CD4-positive, alpha-beta memory T cell (primary cell): ENCODE measurements around the gene SNAP25. TPM values are rescaled to one million over a fixed set of nuclear protein-coding genes. Genes with fewer than 3 reads are reported as not detected.

Experiments
- CTCF ChIA-PET: fragments of 350-600 bp; sonication (Branson Sonifier 250); formaldehyde crosslinking; loops from one replicate; lab custom pipeline; 2021; ENCODE audit warnings: inconsistent platforms; ENCODE audit not compliant: partially characterized antibody; lab: Charles Lee
- POLR2A ChIA-PET: fragments of 350-600 bp; sonication (Branson Sonifier 250); formaldehyde crosslinking; loops from one replicate; lab custom pipeline; 2021; ENCODE audit not compliant: partially characterized antibody; lab: Charles Lee
- DNase-seq, 5 donors: peaks; one replicate each; pipeline versions ENCODE4 v3.0.0 to v3.0.0-alpha.2; 2020 to 2022; ENCODE audit warnings: mixed read lengths in 1 of 5
- H3K27ac ChIP-seq: one replicate; pipeline ENCODE4 v1.7.0; 2013; ENCODE audit warnings: low read depth, low read length
- H3K27me3 ChIP-seq: 2 replicates; pipeline ENCODE4 v1.7.0; 2013; ENCODE audit warnings: mild to moderate bottlenecking, low read length, moderate library complexity; ENCODE audit not compliant: insufficient read depth
- H3K36me3 ChIP-seq: 2 replicates; pipeline ENCODE4 v1.7.0; 2013; ENCODE audit warnings: mild to moderate bottlenecking, low read length, moderate library complexity; ENCODE audit not compliant: insufficient read depth
- H3K4me1 ChIP-seq: 2 replicates; pipeline ENCODE4 v1.7.0; 2013; ENCODE audit warnings: mild to moderate bottlenecking, low read length, moderate library complexity; ENCODE audit not compliant: insufficient read depth
- H3K4me3 ChIP-seq, 2 donors: one replicate each; pipeline ENCODE4 v1.7.0; 2013; ENCODE audit warnings: low read length in 2 of 2, mild to moderate bottlenecking in 1 of 2
- H3K9me3 ChIP-seq, 2 donors: one replicate each; pipeline ENCODE4 v1.7.0; 2013; ENCODE audit warnings: low read length in 2 of 2, control low read depth in 1 of 2; ENCODE audit not compliant: control insufficient read depth in 1 of 2
- H3K27ac Mint-ChIP-seq, 7 donors: one replicate each; pipeline ENCODE4 v1.8.0; 2020 to 2021; ENCODE audit warnings: mixed read lengths in 7 of 7, mild to moderate bottlenecking in 6 of 7, inconsistent platforms in 3 of 7, moderate library complexity in 3 of 7
- H3K27me3 Mint-ChIP-seq, 2 donors: one replicate each; pipeline ENCODE4 v1.8.0; 2020 to 2021; ENCODE audit warnings: mixed read lengths in 2 of 2
- H3K36me3 Mint-ChIP-seq, 2 donors: one replicate each; pipeline ENCODE4 v1.8.0; 2020 to 2021; ENCODE audit warnings: mixed read lengths in 2 of 2, inconsistent platforms in 1 of 2, mild to moderate bottlenecking in 1 of 2
- H3K4me1 Mint-ChIP-seq, 4 donors: one replicate each; pipeline ENCODE4 v1.8.0; 2020 to 2021; ENCODE audit warnings: mixed read lengths in 4 of 4, mild to moderate bottlenecking in 1 of 4
- H3K4me3 Mint-ChIP-seq, 8 donors: one replicate each; pipeline ENCODE4 v1.8.0; 2020 to 2021; ENCODE audit warnings: mixed read lengths in 8 of 8, mild to moderate bottlenecking in 7 of 8, moderate library complexity in 6 of 8, inconsistent platforms in 3 of 8
- H3K9me3 Mint-ChIP-seq, 8 donors: one replicate each; pipeline ENCODE4 v1.8.0; 2020 to 2021; ENCODE audit warnings: mixed read lengths in 8 of 8, mild to moderate bottlenecking in 5 of 8, inconsistent platforms in 3 of 8, moderate library complexity in 1 of 8
- intact Hi-C: fragments of 100-400 bp; cut with micrococcal nuclease; formaldehyde crosslinking; loops from one replicate; pipeline ENCODE4 v1.15.1; 2023
- polyA plus RNA-seq, 2 donors: library from polyadenylated mRNA; unstranded; fragments of 300-500 nt; fragmentation: Illumina TruSeq; gene quantifications; one replicate each; pipeline ENCODE4 v1.2.3, GENCODE V29; 2021
- total RNA-seq, 2 experiments: library from RNA; stranded (reverse); gene quantifications; one replicate each; pipeline ENCODE4 v1.2.3, GENCODE V29; 2021

The SNAP25 gene
- total and polyA plus RNA-seq, 4 experiments from 2014 or later = 0.14 TPM; not detected in 3

GRCh38 chr20:10280018-10280908 lies 61.6 kb downstream of the SNAP25 start:
- Histone ChIP-seq H3K4me3 (no peak overlapping the region), H3K27me3 (no peaks in the 10 kb centered on the region), H3K4me1 (no peaks in the 10 kb centered on the region), H3K27ac (no peak overlapping the region), H3K36me3 (no peaks in the 10 kb centered on the region), H3K9me3 (no peaks in the 10 kb centered on the region)
- no peak overlapping the region for H3K4me3 Mint-ChIP-seq
- DNase-seq = no peak
- peaks cover 3 to 8% of the 10 kb centered on the region in 2 donors for H3K27me3 Mint-ChIP-seq
- ChIA-PET CTCF (no interaction called here), POLR2A (no interaction called here)
- H3K27ac Mint-ChIP-seq = no peak overlapping the region
- intact Hi-C loops = no loop called here
- peaks cover 0 to 1% (median 0%) of the 10 kb centered on the region in 8 donors for H3K9me3 Mint-ChIP-seq
- H3K4me1 Mint-ChIP-seq = no peaks in the 10 kb centered on the region
- H3K36me3 Mint-ChIP-seq = no peaks in the 10 kb centered on the region

- no peak for DNase-seq
- no peaks in the 10 kb centered on the region for H3K36me3 Mint-ChIP-seq
- no peak overlapping the region for H3K27ac Mint-ChIP-seq
- POLR2A ChIA-PET = no interaction called here
- H3K4me3 ChIP-seq = no peak overlapping the region
- peaks cover 5 to 11% of the 10 kb centered on the region in 2 donors for H3K27me3 Mint-ChIP-seq
- H3K36me3 ChIP-seq = no peaks in the 10 kb centered on the region
- no peaks in the 10 kb centered on the region for H3K4me1 Mint-ChIP-seq
- no peaks in the 10 kb centered on the region for H3K27me3 ChIP-seq
- H3K9me3 ChIP-seq = no peaks in the 10 kb centered on the region
- H3K27ac ChIP-seq = no peak overlapping the region
- CTCF ChIA-PET = no interaction called here
- H3K9me3 Mint-ChIP-seq = peaks cover 0 to 2% (median 0%) of the 10 kb centered on the region in 8 donors
- intact Hi-C loops = no loop called here
- H3K4me1 ChIP-seq = no peaks in the 10 kb centered on the region
- H3K4me3 Mint-ChIP-seq = no peak overlapping the region
Observed at GRCh38 chr20:10281911-10282310, 63.3 kb downstream of the SNAP25 start.

- H3K4me3 ChIP-seq = no peak overlapping the region
- intact Hi-C loops = no loop called here
- no peak overlapping the region for H3K27ac Mint-ChIP-seq
- no peak overlapping the region for H3K27ac ChIP-seq
- H3K27me3 Mint-ChIP-seq = peaks cover 5 to 11% of the 10 kb centered on the region in 2 donors
- ChIA-PET CTCF (no interaction called here), POLR2A (no interaction called here)
- no peak overlapping the region for H3K4me3 Mint-ChIP-seq
- H3K9me3 Mint-ChIP-seq = peaks cover 0 to 2% (median 0%) of the 10 kb centered on the region in 8 donors
- no peaks in the 10 kb centered on the region for H3K4me1 ChIP-seq
- H3K36me3 Mint-ChIP-seq = no peaks in the 10 kb centered on the region
- H3K4me1 Mint-ChIP-seq = no peaks in the 10 kb centered on the region
- no peaks in the 10 kb centered on the region for H3K36me3 ChIP-seq
- no peaks in the 10 kb centered on the region for H3K27me3 ChIP-seq
- no peak for DNase-seq
- H3K9me3 ChIP-seq = no peaks in the 10 kb centered on the region
Observed at GRCh38 chr20:10282979-10283456, 64.4 kb downstream of the SNAP25 start.

DNA sequence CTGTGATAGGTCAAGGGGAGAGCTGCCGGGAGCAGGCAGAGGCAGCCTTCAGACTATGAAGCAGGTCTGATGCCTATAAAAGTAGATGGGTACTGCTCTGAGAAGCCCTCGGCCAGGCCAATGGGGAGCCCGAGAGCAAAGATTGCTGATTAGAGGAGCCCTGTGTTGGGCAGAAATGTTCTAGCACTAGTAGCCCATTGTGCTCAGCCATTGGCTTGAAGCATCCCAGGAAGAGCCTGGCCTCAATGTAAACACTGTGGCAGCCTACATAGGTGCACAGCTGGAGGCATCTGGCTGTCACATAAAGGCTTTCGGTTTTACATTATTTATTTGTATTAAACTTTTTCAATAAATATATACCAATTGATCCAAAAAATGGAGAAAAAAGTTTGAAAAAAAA lies 67.7 kb downstream of the SNAP25 start:
- no peaks in the 10 kb centered on the region for H3K9me3 ChIP-seq
- Mint-ChIP-seq H3K27me3 (peaks cover 7 to 12% of the 10 kb centered on the region in 2 donors), H3K27ac (no peak overlapping the region), H3K4me1 (no peaks in the 10 kb centered on the region), H3K9me3 (peaks cover 0 to 2% (median 0%) of the 10 kb centered on the region in 8 donors), H3K4me3 (no peak overlapping the region), H3K36me3 (no peaks in the 10 kb centered on the region)
- ChIA-PET POLR2A (no interaction called here), CTCF (no interaction called here)
- no peak overlapping the region for H3K27ac ChIP-seq
- no peak for DNase-seq
- H3K4me1 ChIP-seq = no peaks in the 10 kb centered on the region
- no peaks in the 10 kb centered on the region for H3K27me3 ChIP-seq
- no peaks in the 10 kb centered on the region for H3K36me3 ChIP-seq
- intact Hi-C loops = no loop called here
- H3K4me3 ChIP-seq = no peak overlapping the region

DNA sequence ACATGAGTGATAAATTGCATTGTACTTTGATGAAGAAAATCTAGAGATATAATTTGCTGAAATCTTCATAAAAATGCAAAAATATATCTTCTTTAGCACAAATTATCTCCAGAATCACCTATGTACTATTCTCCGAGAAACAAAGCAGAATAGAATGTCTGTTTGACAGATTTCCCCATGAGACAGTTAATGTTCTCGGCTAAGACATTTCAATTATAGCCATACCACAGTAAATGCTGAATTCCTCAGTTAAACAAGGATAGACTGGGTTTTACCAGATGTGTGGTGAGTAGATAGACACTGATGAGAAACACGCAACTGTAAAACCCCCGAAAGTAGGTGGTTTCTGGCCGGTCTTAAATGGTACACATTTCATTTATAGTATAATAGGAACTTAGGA lies 69.8 kb downstream of the SNAP25 start:
- DNase-seq = no peak
- Mint-ChIP-seq H3K36me3 (no peaks in the 10 kb centered on the region), H3K4me1 (no peaks in the 10 kb centered on the region), H3K4me3 (no peak overlapping the region), H3K9me3 (peaks cover 0 to 2% (median 0%) of the 10 kb centered on the region in 8 donors), H3K27me3 (peaks cover 7 to 10% of the 10 kb centered on the region in 2 donors), H3K27ac (no peak overlapping the region)
- Histone ChIP-seq H3K9me3 (no peaks in the 10 kb centered on the region), H3K4me1 (no peaks in the 10 kb centered on the region), H3K27ac (no peak overlapping the region), H3K27me3 (no peaks in the 10 kb centered on the region), H3K4me3 (no peak overlapping the region), H3K36me3 (no peaks in the 10 kb centered on the region)
- POLR2A ChIA-PET = no interaction called here
- CTCF ChIA-PET = no interaction called here
- intact Hi-C loops = no loop called here

DNA sequence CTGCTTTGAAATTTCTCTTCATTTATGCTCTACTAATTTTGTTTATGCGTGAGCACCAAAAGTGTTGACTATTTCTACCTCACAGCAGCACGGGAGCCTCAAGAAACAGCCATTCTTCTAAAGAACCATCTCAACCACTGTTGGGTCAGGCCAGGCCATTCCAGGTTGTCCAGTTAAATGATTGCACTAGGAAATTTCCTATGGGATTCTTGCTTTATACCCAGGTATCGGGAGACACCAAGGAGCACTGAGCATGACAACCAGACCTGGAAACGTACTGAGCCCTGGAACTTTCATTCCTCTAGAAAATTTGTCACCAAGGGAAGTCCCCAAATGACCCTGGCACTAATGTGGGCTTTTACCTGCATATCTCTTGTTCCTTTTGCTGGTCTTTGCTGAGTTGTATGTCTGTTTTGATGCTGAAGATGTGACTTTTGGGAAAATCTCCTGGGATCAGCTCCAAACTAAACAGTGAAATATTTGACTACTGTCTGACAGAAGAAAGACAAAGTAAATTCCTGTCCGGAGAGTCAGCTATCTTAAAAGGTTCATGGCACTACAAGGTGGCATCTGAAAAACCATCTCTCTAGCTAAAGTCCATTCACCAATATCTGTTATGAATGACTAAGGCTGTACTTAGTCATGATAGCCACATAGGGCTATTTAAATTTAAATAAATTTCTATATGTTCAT lies 70.5 kb downstream of the SNAP25 start:
- Mint-ChIP-seq H3K27me3 (peaks cover 7 to 10% of the 10 kb centered on the region in 2 donors), H3K27ac (no peak overlapping the region), H3K4me1 (no peaks in the 10 kb centered on the region), H3K36me3 (no peaks in the 10 kb centered on the region), H3K9me3 (peaks cover 0 to 2% (median 0%) of the 10 kb centered on the region in 8 donors), H3K4me3 (no peak overlapping the region)
- H3K27ac ChIP-seq = no peak overlapping the region
- no peak overlapping the region for H3K4me3 ChIP-seq
- intact Hi-C loops = no loop called here
- ChIA-PET POLR2A (no interaction called here), CTCF (no interaction called here)
- DNase-seq = no peak
- H3K4me1 ChIP-seq = no peaks in the 10 kb centered on the region
- no peaks in the 10 kb centered on the region for H3K27me3 ChIP-seq
- no peaks in the 10 kb centered on the region for H3K9me3 ChIP-seq
- H3K36me3 ChIP-seq = no peaks in the 10 kb centered on the region

- Mint-ChIP-seq H3K27ac (no peak overlapping the region), H3K36me3 (no peaks in the 10 kb centered on the region), H3K9me3 (no peaks in the 10 kb centered on the region), H3K27me3 (peaks cover 8 to 11% of the 10 kb centered on the region in 2 donors), H3K4me3 (no peak overlapping the region), H3K4me1 (peaks cover 0 to 2% (median 0%) of the 10 kb centered on the region in 4 donors)
- no peaks in the 10 kb centered on the region for H3K36me3 ChIP-seq
- DNase-seq = no peak
- intact Hi-C loops = no loop called here
- no peak overlapping the region for H3K4me3 ChIP-seq
- no peaks in the 10 kb centered on the region for H3K9me3 ChIP-seq
- no peaks in the 10 kb centered on the region for H3K27me3 ChIP-seq
- CTCF ChIA-PET = no interaction called here
- POLR2A ChIA-PET = no interaction called here
- no peaks in the 10 kb centered on the region for H3K4me1 ChIP-seq
- no peak overlapping the region for H3K27ac ChIP-seq
Observed at GRCh38 chr20:10291568-10292248, 73.1 kb downstream of the SNAP25 start.
